GM21825 (cell line): ENCODE measurements around the gene MFSD6.
"Not testable (repeated sequence)": the region's sequence is repeated elsewhere in the genome, so short reads cannot be mapped to it uniquely, and the experiment has no call there.

ENCODE experiments used
- ATAC-seq: cut with Tn5 transposase; IDR thresholded peaks from one replicate; pipeline ENCODE4 v1.9.1; 2021; ENCODE audit warnings: mild to moderate bottlenecking, moderate library complexity; ENCODE audit not compliant: unreplicated experiment

Gene MFSD6

GRCh38 chr2:190494600-190495227 lies 86.6 kb downstream of the MFSD6 start:
- ATAC-seq, result not testable (repeated sequence)

- no peak for ATAC-seq
Measured at GRCh38 chr2:190497428-190497827, 89.3 kb downstream of the MFSD6 start.

- no peak for ATAC-seq
Measured at GRCh38 chr2:190499273-190499672, 91.1 kb downstream of the MFSD6 start.

- ATAC-seq, result no peak
Measured at GRCh38 chr2:190500054-190500502, 91.9 kb downstream of the MFSD6 start.

- ATAC-seq, result no peak
Measured at GRCh38 chr2:190501231-190501630, 93.1 kb downstream of the MFSD6 start.

GRCh38 chr2:190501702-190502407 lies 93.7 kb downstream of the MFSD6 start:
- ATAC-seq, result no peak

GRCh38 chr2:190503088-190503487 lies 94.9 kb downstream of the MFSD6 start:
- ATAC-seq, result no peak

GRCh38 chr2:190504912-190505311 lies 96.8 kb downstream of the MFSD6 start:
- no peak for ATAC-seq

- no peak for ATAC-seq
Measured at GRCh38 chr2:190505696-190506095, 97.5 kb downstream of the MFSD6 start.

- ATAC-seq, result no peak
Measured at GRCh38 chr2:190506666-190507065, 98.5 kb downstream of the MFSD6 start.

- ATAC-seq, result no peak
Measured at GRCh38 chr2:190507135-190507534, 99.0 kb downstream of the MFSD6 start.

- not testable (repeated sequence) for ATAC-seq
Measured at GRCh38 chr2:190509895-190510294, 101.7 kb downstream of the MFSD6 start.

- ATAC-seq, result no peak
Measured at GRCh38 chr2:190511104-190511503, 102.9 kb downstream of the MFSD6 start.

- no peak for ATAC-seq
Measured at GRCh38 chr2:190512539-190513095, 104.5 kb downstream of the MFSD6 start.

- no peak for ATAC-seq
Measured at GRCh38 chr2:190513877-190514276, 105.7 kb downstream of the MFSD6 start.

GRCh38 chr2:190514676-190515075 lies 106.5 kb downstream of the MFSD6 start:
- no peak for ATAC-seq

GRCh38 chr2:190515687-190516086 lies 107.5 kb downstream of the MFSD6 start:
- ATAC-seq, result no peak

- no peak for ATAC-seq
Measured at GRCh38 chr2:190517468-190517867, 109.3 kb downstream of the MFSD6 start.

- no peak for ATAC-seq
Measured at GRCh38 chr2:190519975-190520767, 112.0 kb downstream of the MFSD6 start.

GRCh38 chr2:190524928-190525327 lies 116.8 kb downstream of the MFSD6 start:
- ATAC-seq, result no peak

GRCh38 chr2:190526105-190526750 lies 118.1 kb downstream of the MFSD6 start:
- no peak for ATAC-seq
